K562 (cell line): ENCODE data around the gene SLC6A9. TPM values are rescaled to one million over a fixed set of nuclear protein-coding genes. Genes with fewer than 3 reads are reported as not detected.

ENCODE experiments used
- CBFA2T3 ChIP-seq: fragments of 450-650 bp; IDR thresholded peaks from 2 replicates; pipeline ENCODE4 v1.6.1; 2017
- DACH1 ChIP-seq: fragments of 450-650 bp; IDR thresholded peaks from 2 replicates; pipeline ENCODE4 v1.6.1; 2018; ENCODE audit not compliant: partially characterized antibody
- DIDO1 ChIP-seq: fragments of 450-650 bp; IDR thresholded peaks from 2 replicates; pipeline ENCODE4 v1.6.1; 2016; ENCODE audit warnings: low read depth, missing biosample characterization, missing genetic modification characterization
- NR3C1 ChIP-seq: sonication (generic); formaldehyde crosslinking; IDR thresholded peaks from 2 replicates; pipeline ENCODE4 v1.8.1; 2022; ENCODE audit warnings: missing genetic modification reagents
- RBM34 ChIP-seq: fragments of 200-400 bp; formaldehyde crosslinking; IDR thresholded peaks from 2 replicates; pipeline ENCODE4 v1.6.1; 2018; ENCODE audit warnings: low read length, borderline replicate concordance; ENCODE audit not compliant: insufficient read depth
- ZFP36 ChIP-seq: fragments of 150-350 bp; IDR thresholded peaks from 2 replicates; pipeline ENCODE4 v1.6.1; 2018; ENCODE audit warnings: low read length, low read depth; ENCODE audit not compliant: partially characterized antibody
- ZNF212 ChIP-seq: fragments of 450-650 bp; formaldehyde crosslinking; IDR thresholded peaks from 2 replicates; pipeline ENCODE4 v1.4.0; 2020; ENCODE audit warnings: mild to moderate bottlenecking
- polyA plus RNA-seq, 8 experiments: library from polyadenylated mRNA; depleted of rRNA in 4 of 8; stranded (reverse) in 5 of 8; unstranded in 3 of 8; fragments of >200 nt; fragmentation: Nextera tagmentation in 2 of 8; fragmentation: Illumina TruSeq in 1 of 8; extraction: Ambion mirVana in 2 of 8; extraction: Trizol in 1 of 8; gene quantifications; 2 replicates each; pipeline versions ENCODE4 v1.2.1 to v1.2.3, GENCODE V29; 2011 to 2014; ENCODE audit warnings: inconsistent platforms in 1 of 8, missing spikeins in 1 of 8
- total RNA-seq, 7 experiments: library from RNA; depleted of rRNA in 6 of 7; stranded (reverse); fragments of >200 nt in 6 of 7; fragmentation: Illumina TruSeq in 2 of 7; extraction: Trizol in 2 of 7; gene quantifications; 2 replicates each; pipeline versions ENCODE4 v1.2.1 to v1.2.3, GENCODE V29; 2011 to 2021; ENCODE audit warnings: low replicate concordance in 1 of 7
- TF ChIP-seq, protein P1 (sequence below), 2 experiments: fragments of 450-650 bp in 1 of 2; sonication (generic) in 1 of 2; formaldehyde crosslinking in 1 of 2; IDR thresholded peaks in 1 of 2; conservative IDR thresholded peaks in 1 of 2; 2 replicates each; pipeline versions ENCODE4 v1.6.1 to v1.8.1; 2016 to 2023; ENCODE audit warnings: mild to moderate bottlenecking in 2 of 2, moderate library complexity in 2 of 2, inconsistent platforms in 1 of 2, missing genetic modification reagents in 1 of 2
- TF ChIP-seq, protein P2 (sequence below), 2 experiments: fragments of 450-650 bp in 1 of 2; IDR thresholded peaks; 2 replicates each; pipeline ENCODE4 v1.6.1; 2011 to 2017; ENCODE audit warnings: low read depth in 2 of 2, antibody characterized with exemption in 1 of 2, borderline replicate concordance in 1 of 2, low read length in 1 of 2, mild to moderate bottlenecking in 1 of 2, mixed read lengths in 1 of 2; ENCODE audit not compliant: control insufficient read depth in 1 of 2
- TF ChIP-seq, protein P3 (sequence below): fragments of 250-450 bp; sonication (Bioruptor Pico); IDR thresholded peaks from 2 replicates; pipeline ENCODE4 v1.4.0; 2020
- TF ChIP-seq, protein P4 (sequence below): sonication (generic); formaldehyde crosslinking; IDR thresholded peaks from 2 replicates; pipeline ENCODE4 v1.8.1; 2022; ENCODE audit warnings: missing genetic modification reagents
- TF ChIP-seq, protein P5 (sequence below): fragments of 450-650 bp; IDR thresholded peaks from 2 replicates; pipeline ENCODE4 v1.6.1; 2016; ENCODE audit warnings: mild to moderate bottlenecking
- TF ChIP-seq, protein P6 (sequence below): fragments of 450-650 bp; formaldehyde crosslinking; IDR thresholded peaks from 2 replicates; pipeline ENCODE4 v1.4.0; 2020; ENCODE audit warnings: mild to moderate bottlenecking, moderate library complexity
- TF ChIP-seq, protein P7 (sequence below): fragments of 450-650 bp; IDR thresholded peaks from 2 replicates; pipeline ENCODE4 v1.6.1; 2016; ENCODE audit warnings: low read depth, mild to moderate bottlenecking, moderate library complexity

The SLC6A9 gene
- total and polyA plus RNA-seq, 9 of the 15 experiments (the other 6 are each of a cell fraction or from before 2014, with no cell fraction given): 0.17 to 18.7 (median 2.9) TPM

DNA sequence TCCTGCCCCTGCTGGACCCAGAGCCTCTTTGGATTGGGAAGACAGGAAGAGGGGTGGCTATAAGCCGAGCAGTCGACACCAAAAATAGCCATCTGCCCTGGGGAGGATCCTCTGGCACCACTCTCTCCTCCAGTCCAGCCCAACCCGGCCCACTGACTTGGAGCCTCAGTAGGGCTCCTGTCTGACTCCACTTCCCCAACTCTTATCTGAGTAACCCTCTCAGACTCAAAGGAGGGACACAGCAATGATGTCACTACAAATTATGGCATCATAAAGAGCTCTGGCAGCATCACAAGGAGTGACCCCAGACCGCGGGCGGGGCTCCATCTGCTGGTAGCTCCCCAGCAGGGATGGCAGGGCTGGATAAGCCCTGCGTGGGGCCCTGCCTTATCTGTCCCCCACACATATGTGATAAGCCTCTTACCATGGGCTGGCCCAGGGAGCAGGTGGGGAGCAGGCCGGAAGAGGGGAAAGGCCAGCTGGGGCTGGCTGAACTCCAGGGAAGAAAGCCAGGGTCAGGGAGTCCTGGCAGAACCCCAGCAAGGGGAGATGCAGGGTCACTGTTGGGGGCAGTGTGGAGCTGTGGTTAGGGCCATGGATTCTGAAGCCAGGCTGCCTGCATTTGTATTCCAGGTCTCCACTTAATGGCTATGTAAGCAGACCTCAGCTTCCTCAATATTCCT is 4.6 kb upstream of the SLC6A9 start (continued):
- TF ChIP-seq, protein P1, sequence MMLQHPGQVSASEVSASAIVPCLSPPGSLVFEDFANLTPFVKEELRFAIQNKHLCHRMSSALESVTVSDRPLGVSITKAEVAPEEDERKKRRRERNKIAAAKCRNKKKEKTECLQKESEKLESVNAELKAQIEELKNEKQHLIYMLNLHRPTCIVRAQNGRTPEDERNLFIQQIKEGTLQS (IDR thresholded peaks at IDR 0.05): peak; percentile 92
- TF ChIP-seq, protein P1 (CRISPR knock-in tag; conservative IDR thresholded peaks at IDR 0.05): peak; percentile 81; the same call in 1 of the 2 replicates
- TF ChIP-seq RBM34 (no peak), DACH1 (peak; percentile 99), NR3C1 (CRISPR knock-in tag) (no peak), ZNF212 (CRISPR knock-in tag) (peak; percentile 88; the same call in 1 of the 2 replicates), ZFP36 (peak; percentile 43), CBFA2T3 (peak; percentile 100), DIDO1 (tag) (peak; percentile 80; the same call in 1 of the 2 replicates)
- TF ChIP-seq, protein P2, sequence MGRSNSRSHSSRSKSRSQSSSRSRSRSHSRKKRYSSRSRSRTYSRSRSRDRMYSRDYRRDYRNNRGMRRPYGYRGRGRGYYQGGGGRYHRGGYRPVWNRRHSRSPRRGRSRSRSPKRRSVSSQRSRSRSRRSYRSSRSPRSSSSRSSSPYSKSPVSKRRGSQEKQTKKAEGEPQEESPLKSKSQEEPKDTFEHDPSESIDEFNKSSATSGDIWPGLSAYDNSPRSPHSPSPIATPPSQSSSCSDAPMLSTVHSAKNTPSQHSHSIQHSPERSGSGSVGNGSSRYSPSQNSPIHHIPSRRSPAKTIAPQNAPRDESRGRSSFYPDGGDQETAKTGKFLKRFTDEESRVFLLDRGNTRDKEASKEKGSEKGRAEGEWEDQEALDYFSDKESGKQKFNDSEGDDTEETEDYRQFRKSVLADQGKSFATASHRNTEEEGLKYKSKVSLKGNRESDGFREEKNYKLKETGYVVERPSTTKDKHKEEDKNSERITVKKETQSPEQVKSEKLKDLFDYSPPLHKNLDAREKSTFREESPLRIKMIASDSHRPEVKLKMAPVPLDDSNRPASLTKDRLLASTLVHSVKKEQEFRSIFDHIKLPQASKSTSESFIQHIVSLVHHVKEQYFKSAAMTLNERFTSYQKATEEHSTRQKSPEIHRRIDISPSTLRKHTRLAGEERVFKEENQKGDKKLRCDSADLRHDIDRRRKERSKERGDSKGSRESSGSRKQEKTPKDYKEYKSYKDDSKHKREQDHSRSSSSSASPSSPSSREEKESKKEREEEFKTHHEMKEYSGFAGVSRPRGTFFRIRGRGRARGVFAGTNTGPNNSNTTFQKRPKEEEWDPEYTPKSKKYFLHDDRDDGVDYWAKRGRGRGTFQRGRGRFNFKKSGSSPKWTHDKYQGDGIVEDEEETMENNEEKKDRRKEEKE (IDR thresholded peaks at IDR 0.05; ENCODE audit: borderline replicate concordance in 1 of 2, control insufficient read depth in 1 of 2, low read depth in 2 of 2, low read length in 1 of 2): peak in 1 of 2 experiments; percentile 94; a peak in 2 of 4 replicates
- TF ChIP-seq, protein P3, sequence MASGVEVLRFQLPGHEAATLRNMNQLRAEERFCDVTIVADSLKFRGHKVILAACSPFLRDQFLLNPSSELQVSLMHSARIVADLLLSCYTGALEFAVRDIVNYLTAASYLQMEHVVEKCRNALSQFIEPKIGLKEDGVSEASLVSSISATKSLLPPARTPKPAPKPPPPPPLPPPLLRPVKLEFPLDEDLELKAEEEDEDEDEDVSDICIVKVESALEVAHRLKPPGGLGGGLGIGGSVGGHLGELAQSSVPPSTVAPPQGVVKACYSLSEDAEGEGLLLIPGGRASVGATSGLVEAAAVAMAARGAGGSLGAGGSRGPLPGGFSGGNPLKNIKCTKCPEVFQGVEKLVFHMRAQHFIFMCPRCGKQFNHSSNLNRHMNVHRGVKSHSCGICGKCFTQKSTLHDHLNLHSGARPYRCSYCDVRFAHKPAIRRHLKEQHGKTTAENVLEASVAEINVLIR (CRISPR knock-in tag): peak; percentile 97
- TF ChIP-seq, protein P4, sequence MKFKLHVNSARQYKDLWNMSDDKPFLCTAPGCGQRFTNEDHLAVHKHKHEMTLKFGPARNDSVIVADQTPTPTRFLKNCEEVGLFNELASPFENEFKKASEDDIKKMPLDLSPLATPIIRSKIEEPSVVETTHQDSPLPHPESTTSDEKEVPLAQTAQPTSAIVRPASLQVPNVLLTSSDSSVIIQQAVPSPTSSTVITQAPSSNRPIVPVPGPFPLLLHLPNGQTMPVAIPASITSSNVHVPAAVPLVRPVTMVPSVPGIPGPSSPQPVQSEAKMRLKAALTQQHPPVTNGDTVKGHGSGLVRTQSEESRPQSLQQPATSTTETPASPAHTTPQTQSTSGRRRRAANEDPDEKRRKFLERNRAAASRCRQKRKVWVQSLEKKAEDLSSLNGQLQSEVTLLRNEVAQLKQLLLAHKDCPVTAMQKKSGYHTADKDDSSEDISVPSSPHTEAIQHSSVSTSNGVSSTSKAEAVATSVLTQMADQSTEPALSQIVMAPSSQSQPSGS (CRISPR knock-in tag): no peak
- TF ChIP-seq, protein P5, sequence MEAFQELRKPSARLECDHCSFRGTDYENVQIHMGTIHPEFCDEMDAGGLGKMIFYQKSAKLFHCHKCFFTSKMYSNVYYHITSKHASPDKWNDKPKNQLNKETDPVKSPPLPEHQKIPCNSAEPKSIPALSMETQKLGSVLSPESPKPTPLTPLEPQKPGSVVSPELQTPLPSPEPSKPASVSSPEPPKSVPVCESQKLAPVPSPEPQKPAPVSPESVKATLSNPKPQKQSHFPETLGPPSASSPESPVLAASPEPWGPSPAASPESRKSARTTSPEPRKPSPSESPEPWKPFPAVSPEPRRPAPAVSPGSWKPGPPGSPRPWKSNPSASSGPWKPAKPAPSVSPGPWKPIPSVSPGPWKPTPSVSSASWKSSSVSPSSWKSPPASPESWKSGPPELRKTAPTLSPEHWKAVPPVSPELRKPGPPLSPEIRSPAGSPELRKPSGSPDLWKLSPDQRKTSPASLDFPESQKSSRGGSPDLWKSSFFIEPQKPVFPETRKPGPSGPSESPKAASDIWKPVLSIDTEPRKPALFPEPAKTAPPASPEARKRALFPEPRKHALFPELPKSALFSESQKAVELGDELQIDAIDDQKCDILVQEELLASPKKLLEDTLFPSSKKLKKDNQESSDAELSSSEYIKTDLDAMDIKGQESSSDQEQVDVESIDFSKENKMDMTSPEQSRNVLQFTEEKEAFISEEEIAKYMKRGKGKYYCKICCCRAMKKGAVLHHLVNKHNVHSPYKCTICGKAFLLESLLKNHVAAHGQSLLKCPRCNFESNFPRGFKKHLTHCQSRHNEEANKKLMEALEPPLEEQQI: no peak; the same call in 1 of the 2 replicates
- TF ChIP-seq, protein P6, sequence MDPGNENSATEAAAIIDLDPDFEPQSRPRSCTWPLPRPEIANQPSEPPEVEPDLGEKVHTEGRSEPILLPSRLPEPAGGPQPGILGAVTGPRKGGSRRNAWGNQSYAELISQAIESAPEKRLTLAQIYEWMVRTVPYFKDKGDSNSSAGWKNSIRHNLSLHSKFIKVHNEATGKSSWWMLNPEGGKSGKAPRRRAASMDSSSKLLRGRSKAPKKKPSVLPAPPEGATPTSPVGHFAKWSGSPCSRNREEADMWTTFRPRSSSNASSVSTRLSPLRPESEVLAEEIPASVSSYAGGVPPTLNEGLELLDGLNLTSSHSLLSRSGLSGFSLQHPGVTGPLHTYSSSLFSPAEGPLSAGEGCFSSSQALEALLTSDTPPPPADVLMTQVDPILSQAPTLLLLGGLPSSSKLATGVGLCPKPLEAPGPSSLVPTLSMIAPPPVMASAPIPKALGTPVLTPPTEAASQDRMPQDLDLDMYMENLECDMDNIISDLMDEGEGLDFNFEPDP (CRISPR knock-in tag): peak; percentile 93
- TF ChIP-seq, protein P7, sequence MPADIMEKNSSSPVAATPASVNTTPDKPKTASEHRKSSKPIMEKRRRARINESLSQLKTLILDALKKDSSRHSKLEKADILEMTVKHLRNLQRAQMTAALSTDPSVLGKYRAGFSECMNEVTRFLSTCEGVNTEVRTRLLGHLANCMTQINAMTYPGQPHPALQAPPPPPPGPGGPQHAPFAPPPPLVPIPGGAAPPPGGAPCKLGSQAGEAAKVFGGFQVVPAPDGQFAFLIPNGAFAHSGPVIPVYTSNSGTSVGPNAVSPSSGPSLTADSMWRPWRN: peak; percentile 99
